ENCODE results near the gene FAM180A.
"Not testable (repeated sequence)": the region's sequence is repeated elsewhere in the genome, so short reads cannot be mapped to it uniquely, and the experiment has no call there.

Gene FAM180A

DNA sequence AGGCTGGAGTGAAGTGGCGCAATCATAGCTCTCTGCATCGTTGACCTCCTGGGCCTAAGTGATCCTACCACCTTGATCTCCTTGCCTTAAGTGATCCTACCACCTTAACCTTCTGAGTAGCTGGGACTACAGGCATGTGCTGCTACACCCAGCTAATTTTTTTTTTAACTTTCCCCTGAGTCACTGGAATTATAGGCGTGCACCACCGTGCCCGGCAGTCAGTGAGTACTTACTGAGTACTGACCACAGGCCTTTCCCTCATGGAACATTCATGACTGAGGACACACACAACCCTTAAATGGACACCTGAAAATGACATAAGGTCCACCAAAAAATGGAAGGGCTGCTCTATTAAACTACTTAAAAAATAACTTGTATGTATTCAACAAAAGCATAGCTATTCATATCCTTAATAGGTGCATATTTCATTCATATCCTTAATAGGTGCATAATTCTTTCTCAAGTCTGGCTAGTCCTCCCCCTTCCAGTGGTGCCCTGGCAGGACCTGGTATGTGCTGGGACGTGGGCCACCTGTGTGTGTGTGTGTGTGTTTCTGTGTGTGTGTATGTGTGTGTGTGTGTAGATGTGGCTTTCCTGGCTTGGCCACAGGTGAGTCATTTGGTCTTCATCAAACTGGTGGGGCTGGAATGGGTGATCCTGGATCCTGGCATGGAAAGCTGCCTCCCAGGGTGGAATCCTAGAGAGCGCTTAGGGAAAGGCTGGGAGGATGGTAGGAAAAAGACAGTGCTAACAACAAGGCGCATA, 3.5 kb downstream of the FAM180A start:
- H3K4me3 ChIP-seq (ENCODE audit: low read depth, low read length): no peak overlapping the region
- TF ChIP-seq, protein P1, sequence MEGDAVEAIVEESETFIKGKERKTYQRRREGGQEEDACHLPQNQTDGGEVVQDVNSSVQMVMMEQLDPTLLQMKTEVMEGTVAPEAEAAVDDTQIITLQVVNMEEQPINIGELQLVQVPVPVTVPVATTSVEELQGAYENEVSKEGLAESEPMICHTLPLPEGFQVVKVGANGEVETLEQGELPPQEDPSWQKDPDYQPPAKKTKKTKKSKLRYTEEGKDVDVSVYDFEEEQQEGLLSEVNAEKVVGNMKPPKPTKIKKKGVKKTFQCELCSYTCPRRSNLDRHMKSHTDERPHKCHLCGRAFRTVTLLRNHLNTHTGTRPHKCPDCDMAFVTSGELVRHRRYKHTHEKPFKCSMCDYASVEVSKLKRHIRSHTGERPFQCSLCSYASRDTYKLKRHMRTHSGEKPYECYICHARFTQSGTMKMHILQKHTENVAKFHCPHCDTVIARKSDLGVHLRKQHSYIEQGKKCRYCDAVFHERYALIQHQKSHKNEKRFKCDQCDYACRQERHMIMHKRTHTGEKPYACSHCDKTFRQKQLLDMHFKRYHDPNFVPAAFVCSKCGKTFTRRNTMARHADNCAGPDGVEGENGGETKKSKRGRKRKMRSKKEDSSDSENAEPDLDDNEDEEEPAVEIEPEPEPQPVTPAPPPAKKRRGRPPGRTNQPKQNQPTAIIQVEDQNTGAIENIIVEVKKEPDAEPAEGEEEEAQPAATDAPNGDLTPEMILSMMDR (IDR thresholded peaks at IDR 0.05; ENCODE audit: low read depth, low read length): no peak
- in situ Hi-C loops (cut with HindIII; ENCODE audit: low sequenced_read_pairs): no loop called here
- DNase-seq (ENCODE audit: low read depth, low spot score): peak; percentile 88

DNA sequence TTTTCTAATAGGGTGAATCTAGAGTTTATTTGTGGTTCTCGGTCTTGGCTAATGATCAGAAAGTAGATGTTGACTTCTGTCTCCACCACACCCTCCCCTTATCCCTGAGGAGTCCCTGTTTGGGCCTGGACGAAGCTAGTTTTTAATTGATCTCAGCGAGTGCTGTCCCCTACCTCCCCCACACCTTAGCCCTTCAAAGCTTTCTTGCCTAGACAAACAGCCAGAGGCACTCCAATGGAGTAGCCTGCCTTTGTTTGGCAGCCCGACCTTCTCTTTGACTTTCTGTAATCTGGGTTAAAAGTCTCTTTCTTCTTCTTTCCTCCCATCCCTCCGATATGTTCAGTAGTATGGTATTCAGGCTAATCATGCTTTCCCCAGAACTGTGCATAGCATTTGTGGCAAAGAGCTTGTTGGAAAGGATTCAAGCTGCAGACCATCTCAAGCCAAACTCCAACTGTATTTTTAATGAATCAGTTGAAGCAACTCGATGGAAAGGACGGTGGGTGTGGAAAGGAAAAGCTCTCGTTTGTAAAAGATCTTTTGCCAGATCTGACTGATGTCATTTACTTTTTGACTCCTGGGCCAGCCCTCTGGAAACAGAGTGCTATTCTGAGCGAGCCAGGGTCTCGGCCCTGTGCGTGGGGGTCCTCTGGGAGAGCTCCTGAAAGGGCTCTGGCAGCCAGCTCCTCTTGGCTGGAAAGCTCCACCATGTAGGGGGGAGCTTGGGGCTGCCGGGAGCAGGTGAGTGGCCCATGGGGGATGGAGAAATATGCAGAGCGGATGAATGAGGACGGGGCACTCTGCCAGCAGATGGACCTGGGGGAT, 4.5 kb downstream of the FAM180A start:
- H3K4me3 ChIP-seq (ENCODE audit: low read depth, low read length): no peak overlapping the region
- in situ Hi-C loops (cut with HindIII; ENCODE audit: low sequenced_read_pairs): no loop called here
- TF ChIP-seq, protein P1 (IDR thresholded peaks at IDR 0.05; ENCODE audit: low read depth, low read length): no peak
- peak; percentile 79 for DNase-seq (ENCODE audit: low read depth, low spot score)

DNA sequence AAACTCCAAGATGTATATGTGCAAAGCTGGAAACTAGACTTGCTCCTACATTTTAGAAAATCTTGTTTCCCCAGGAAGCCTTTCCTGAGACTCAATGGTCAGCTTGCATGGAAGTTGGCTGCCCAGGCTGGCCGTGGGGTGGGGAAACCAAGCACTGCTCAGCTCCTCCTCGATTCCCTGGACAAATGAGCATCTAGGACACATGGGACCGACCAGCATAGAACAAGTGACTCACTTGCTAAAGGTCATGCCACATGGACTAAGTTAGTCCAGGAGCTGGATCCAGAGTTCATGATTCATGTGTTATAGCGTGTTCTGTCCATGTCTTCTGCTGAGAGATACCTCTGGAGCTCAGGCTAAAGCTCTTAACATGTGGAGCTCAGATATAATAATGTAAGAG, 6.2 kb downstream of the FAM180A start:
- in situ Hi-C loops (cut with HindIII; ENCODE audit: low sequenced_read_pairs): no loop called here
- no peak overlapping the region for H3K4me3 ChIP-seq (ENCODE audit: low read depth, low read length)
- DNase-seq (ENCODE audit: low read depth, low spot score): no peak
- TF ChIP-seq, protein P1 (IDR thresholded peaks at IDR 0.05; ENCODE audit: low read depth, low read length): no peak

DNA sequence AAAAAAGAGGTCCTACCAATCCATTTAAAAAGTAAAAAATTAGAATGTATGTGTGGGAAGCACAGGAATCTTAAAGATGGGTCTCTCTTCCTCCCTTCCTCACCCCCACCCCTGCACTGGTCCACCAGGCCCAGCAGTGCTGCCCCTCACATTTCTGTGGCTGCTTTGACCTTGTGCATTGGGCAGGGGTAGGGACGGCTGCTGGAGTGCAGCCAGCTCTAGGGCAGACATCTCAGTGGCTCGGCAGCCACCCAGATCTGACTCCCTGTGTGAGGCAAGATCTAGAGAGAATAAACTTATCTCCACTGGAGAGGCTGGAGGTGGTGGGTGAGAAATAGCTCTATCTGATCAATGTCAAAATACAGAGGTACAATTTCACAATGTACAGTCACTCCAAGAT, 6.7 kb downstream of the FAM180A start:
- DNase-seq (ENCODE audit: low read depth, low spot score): no peak
- in situ Hi-C loops (cut with HindIII; ENCODE audit: low sequenced_read_pairs): no loop called here
- no peak overlapping the region for H3K4me3 ChIP-seq (ENCODE audit: low read depth, low read length)
- TF ChIP-seq, protein P1 (IDR thresholded peaks at IDR 0.05; ENCODE audit: low read depth, low read length): no peak

DNA sequence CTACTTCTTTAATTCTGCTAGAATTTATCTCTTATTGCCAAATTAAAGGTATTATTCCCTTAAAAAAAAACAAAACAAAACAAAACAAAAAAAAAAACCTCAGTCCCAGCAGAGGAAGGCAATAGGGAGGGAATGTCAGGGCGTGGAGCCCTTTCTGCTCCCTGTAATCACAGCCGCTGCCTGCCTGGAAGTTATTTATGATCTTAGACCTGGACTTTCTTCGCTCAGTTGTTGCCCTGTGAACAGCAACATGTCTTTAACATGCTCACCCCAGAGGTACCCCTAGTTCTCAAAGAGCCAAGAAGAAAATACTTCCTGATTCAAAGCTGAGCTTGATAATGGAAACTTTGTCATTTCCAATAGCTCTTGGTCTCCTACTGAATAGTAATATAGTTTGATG, 7.7 kb downstream of the FAM180A start:
- in situ Hi-C loops (cut with HindIII; ENCODE audit: low sequenced_read_pairs): no loop called here
- DNase-seq (ENCODE audit: low read depth, low spot score): no peak
- TF ChIP-seq, protein P1 (IDR thresholded peaks at IDR 0.05; ENCODE audit: low read depth, low read length): no peak
- H3K4me3 ChIP-seq (ENCODE audit: low read depth, low read length): no peak overlapping the region

DNA sequence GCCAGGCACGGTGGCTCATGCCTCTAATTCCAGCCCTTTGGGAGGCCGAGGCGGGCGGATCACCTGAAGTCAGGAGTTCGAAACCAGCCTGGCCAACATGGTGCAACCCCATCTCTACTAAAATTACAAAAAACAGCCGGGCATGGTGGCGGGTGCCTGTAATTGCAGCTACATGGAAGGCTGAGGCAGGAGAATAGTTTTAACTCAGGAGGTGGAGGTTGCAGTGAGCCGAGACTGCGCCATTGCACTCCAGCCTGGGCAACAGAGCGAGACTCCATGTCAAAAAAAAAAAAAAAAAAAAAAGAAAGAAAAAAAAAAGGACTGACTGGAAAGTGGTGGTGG, 11.3 kb downstream of the FAM180A start:
- H3K4me3 ChIP-seq (ENCODE audit: low read depth, low read length); DNase-seq (ENCODE audit: low read depth, low spot score); in situ Hi-C loops (cut with HindIII; ENCODE audit: low sequenced_read_pairs): not testable (repeated sequence)
